WI38 (cell line): ENCODE data around the gene TMEM259.

Experiments
- H3K4me3 ChIP-seq: 2 replicates; pipeline ENCODE4 v1.5.1; 2011; ENCODE audit warnings: low read depth, mild to moderate bottlenecking, control low read depth, low read length
- TF ChIP-seq, protein P1 (sequence below): IDR thresholded peaks from 2 replicates; pipeline ENCODE4 v1.5.1; 2012; ENCODE audit warnings: low read depth, mild to moderate bottlenecking, control low read depth, low read length

The TMEM259 gene

DNA sequence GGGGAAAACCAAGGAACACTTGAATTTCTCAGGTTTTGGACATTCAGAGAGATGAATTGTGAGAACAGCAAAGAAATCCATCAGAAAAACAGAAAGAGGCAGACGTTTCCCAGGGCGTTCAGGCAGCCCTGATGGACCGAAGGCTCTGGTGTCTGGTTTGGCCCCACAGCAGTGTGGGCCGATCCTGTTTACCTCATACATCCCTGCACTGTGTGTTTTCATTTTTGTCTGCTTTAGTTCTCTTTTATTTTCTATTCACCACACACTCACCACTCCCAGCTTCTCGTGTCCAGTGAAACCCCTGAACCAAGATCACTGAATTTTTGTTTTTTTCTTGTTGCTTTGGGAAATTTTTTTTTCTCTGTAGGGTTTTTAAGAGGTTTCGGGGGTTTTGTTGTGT, 48.6 kb downstream of the TMEM259 start:
- no peak overlapping the region for H3K4me3 ChIP-seq
- TF ChIP-seq, protein P1, sequence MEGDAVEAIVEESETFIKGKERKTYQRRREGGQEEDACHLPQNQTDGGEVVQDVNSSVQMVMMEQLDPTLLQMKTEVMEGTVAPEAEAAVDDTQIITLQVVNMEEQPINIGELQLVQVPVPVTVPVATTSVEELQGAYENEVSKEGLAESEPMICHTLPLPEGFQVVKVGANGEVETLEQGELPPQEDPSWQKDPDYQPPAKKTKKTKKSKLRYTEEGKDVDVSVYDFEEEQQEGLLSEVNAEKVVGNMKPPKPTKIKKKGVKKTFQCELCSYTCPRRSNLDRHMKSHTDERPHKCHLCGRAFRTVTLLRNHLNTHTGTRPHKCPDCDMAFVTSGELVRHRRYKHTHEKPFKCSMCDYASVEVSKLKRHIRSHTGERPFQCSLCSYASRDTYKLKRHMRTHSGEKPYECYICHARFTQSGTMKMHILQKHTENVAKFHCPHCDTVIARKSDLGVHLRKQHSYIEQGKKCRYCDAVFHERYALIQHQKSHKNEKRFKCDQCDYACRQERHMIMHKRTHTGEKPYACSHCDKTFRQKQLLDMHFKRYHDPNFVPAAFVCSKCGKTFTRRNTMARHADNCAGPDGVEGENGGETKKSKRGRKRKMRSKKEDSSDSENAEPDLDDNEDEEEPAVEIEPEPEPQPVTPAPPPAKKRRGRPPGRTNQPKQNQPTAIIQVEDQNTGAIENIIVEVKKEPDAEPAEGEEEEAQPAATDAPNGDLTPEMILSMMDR: no peak

DNA sequence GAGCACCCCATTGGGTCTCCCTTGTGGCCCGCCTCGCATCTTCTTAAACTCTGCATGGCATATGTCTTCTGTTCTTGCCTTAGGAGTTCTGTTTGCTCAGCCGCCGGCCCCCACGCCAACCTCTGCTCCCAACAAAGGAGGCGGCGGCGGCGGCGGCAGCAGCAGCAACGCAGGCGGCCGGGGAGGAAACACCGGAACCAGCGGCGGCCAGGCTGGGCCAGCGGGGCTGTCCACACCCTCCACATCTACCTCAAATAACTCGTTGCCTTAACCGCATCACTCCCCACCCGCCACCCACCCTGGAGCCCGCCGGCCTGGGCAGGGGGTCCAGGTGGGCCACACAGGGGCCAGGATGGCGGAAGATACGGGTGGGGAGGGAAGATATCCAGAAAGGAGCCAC, 49.1 kb downstream of the TMEM259 start:
- no peak overlapping the region for H3K4me3 ChIP-seq
- TF ChIP-seq, protein P1: no peak

DNA sequence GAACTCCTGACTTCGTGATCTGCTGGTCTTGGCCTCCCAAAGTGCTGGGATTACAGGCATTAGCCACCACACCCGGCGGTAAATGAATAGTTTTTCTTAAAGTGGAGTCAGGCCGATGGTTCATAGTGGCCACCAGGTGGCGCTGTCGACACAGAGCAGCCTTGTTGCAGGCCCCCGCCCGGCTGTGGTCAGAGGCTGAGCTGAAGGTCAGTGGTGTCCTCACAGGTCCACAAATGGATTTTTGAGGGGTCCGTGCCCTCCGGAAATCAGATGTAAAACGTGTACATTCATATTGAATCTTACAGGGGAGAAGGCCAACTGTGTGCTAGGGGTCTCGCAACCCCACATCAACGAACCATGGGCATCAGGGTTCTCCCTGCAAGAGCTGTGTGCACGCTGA, 50.2 kb downstream of the TMEM259 start:
- TF ChIP-seq, protein P1: peak; percentile 65
- no peak overlapping the region for H3K4me3 ChIP-seq

DNA sequence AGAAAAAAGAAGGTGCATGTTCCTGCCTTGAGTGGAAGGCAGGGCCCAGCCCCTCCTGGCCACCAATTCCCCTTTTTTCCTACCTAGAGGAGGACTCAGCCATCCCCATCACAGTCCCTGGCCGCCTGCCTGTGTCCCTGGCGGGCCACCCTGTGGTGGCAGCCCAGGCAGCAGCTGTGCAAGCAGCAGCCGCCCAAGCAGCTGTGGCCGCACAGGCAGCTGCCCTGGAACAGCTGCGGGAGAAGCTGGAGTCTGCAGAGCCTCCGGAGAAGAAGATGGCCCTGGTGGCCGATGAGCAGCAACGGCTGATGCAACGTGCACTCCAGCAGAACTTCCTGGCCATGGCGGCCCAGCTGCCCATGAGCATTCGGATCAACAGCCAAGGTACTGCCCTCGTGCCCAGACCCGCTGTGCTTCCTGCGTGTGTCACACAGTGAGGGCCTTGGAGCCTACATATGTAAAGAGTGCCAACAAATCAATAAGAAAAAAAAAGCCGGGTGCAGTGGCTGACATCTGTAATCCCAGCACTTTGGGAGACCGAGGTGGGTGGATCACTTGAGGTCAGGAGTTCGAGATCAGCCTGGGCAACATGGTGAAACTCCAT, 54.3 kb downstream of the TMEM259 start:
- TF ChIP-seq, protein P1: no peak
- no peak overlapping the region for H3K4me3 ChIP-seq

DNA sequence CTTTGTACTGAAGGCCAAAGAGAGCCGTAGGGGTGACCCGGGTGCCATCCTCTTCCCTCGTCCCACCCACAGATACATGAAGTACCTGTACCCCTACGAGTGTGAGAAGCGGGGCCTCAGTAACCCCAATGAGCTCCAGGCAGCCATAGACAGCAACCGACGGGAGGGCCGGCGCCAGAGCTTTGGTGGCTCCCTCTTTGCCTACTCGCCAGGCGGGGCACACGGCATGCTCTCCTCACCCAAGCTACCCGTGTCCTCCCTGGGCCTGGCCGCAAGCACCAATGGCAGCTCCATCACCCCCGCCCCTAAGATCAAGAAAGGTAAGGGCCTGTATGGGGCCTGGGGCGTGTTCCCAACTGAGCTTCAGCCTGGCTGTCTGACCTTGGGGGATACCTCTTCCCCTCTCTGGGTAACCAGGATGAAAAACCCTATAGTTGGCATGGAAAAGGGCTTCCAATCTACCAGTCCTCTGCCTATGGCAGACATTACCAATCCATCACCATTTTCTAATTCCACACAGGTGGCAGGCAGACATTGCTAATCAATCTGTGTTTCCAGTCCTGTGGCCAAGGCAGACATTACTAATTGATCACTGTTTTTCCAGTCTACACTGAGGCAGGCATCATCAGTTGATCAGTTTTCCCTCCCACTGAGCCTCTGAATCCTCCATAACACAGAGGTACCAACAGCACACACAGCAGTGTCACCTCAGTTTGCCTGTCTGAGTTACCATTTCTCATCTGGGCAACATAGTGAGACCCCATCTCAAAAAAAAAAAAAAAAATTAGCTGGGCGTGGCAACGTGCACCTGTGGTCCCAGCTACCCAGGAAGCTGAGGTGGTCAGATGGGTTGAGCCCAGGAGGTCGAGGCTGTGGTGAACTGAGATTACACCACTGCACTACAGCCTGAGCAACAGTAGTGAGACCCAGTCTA, 55.9 kb downstream of the TMEM259 start:
- TF ChIP-seq, protein P1: no peak
- no peak overlapping the region for H3K4me3 ChIP-seq

DNA sequence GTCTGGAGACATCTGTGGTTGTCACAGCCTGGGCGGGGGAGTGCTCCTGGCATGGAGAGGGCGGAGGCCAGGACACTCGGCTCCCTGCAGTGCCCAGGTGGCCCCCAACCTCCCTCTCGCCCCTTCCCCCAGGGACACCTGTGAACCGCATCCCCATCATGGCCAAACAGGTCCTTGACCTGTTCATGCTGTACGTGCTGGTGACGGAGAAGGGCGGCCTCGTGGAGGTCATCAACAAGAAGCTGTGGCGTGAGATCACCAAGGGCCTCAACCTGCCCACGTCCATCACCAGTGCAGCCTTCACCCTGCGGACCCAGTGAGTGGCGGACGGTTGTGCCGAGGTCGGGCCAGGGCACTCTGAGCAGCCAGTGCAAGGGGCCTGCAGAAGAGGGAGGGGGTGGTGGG, 56.8 kb downstream of the TMEM259 start:
- TF ChIP-seq, protein P1: no peak

DNA sequence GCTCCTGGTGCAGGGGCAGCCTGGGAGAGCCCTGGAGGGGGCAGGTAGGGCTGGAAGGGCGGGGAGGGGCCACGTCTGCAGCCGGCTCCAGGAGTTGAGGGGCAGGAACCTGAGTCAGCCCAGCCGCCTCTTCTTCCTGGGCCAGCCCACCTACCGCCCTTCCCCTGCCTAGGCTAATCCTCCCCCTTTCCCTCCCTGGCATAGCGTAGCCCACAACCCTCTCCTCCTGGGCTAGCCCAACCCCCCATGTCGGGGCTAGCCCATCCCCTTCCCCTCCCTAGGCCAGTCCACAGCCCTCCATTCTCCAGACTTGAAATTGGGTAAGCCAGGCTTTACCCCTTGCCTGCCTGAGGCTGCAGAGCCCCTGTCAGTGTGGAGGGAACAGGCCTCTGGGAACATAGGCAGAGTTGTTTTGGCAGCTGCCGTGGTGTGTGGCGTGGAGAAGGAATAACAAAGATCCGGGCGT, 57.4 kb downstream of the TMEM259 start:
- H3K4me3 ChIP-seq: no peak overlapping the region
- TF ChIP-seq, protein P1: no peak

More for the DNA sequence above, 56.8 kb downstream of the TMEM259 start:
- no peak overlapping the region for H3K4me3 ChIP-seq
